HG02571 (cell line): ENCODE data around the gene LEF1.

Experiments used
- ATAC-seq: cut with Tn5 transposase; IDR thresholded peaks from one replicate; pipeline ENCODE4 v1.9.1; 2021; ENCODE audit warnings: mild to moderate bottlenecking, moderate library complexity; ENCODE audit not compliant: unreplicated experiment

Gene LEF1

GRCh38 chr4:108114503-108114902, 54.2 kb downstream of the LEF1 start:
- no peak for ATAC-seq

GRCh38 chr4:108113229-108113628, 55.5 kb downstream of the LEF1 start:
- ATAC-seq = no peak

DNA sequence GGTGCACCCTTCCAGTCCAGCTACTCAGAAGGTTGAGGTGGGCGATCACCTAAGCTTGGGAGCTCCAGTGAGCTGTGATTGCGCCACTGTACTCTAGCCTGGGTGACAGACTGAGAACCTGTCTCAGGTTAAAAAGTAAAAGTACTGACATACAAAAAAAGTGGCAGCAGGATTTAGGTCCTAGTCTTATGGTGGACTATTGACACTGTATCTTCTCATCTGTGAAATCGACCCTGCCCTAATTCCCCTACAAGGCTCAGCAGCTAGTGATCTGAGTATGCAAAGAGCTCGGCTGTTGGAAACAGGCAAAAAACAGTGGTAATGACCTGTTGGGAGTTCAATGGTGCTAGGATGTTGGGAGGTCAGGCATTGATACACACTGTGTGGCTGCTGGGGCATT, 57.0 kb downstream of the LEF1 start:
- no peak for ATAC-seq

DNA sequence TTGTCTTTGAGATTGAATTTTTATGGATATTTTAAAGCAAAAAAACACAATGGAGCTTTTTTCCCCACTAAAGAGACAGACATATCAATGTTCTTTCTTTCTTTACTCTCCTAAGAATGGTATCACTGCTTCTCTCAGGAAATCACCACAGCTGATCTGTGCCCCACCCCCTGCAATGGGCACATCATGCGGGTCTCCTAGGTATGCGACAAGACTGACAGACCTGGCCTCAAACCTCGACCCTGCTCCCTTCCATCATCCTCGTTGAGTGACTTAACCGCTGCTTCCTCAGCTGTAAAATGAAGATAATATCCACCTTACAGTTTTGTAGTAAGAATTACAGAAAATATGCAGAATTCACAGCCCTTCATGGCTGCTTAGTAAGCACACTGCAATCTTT, 58.3 kb downstream of the LEF1 start:
- ATAC-seq = no peak

- ATAC-seq = peak; percentile 70
Measured at GRCh38 chr4:108109997-108110416, 58.7 kb downstream of the LEF1 start.

GRCh38 chr4:108109111-108109510, 59.6 kb downstream of the LEF1 start:
- ATAC-seq = no peak

DNA sequence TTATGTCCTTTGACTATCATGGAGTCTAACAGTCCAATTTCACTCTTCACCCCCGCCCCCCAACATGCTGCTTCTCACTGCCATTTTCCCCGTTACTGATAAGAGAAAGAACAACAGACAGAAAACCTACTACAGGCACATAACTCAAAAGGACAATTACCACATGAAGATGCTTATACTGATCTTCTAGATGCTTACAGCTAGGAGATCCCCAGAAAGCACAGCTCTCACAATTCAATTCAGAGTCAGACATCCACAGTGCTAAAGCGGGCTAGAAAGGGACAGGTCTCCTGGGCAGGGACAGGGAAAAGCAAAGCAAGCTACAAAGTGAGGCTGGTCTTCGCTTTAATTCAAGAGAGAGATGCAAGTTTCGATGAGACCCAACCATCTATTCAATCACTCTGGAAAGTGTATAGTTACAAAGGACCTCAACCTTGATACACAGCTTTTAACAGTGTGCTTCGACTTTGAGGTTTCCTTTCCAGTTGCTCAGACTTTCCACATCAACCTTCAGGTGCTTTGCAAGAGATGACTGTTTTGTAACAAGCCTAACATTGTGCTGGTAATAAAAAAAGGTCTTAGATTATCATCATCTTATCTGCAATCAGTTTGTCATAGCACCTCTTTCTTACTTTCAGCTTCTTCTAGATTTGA, 60.9 kb downstream of the LEF1 start:
- no peak for ATAC-seq

- no peak for ATAC-seq
Measured at GRCh38 chr4:108107101-108107500, 61.6 kb downstream of the LEF1 start.

GRCh38 chr4:108106186-108106585, 62.5 kb downstream of the LEF1 start:
- ATAC-seq = no peak

DNA sequence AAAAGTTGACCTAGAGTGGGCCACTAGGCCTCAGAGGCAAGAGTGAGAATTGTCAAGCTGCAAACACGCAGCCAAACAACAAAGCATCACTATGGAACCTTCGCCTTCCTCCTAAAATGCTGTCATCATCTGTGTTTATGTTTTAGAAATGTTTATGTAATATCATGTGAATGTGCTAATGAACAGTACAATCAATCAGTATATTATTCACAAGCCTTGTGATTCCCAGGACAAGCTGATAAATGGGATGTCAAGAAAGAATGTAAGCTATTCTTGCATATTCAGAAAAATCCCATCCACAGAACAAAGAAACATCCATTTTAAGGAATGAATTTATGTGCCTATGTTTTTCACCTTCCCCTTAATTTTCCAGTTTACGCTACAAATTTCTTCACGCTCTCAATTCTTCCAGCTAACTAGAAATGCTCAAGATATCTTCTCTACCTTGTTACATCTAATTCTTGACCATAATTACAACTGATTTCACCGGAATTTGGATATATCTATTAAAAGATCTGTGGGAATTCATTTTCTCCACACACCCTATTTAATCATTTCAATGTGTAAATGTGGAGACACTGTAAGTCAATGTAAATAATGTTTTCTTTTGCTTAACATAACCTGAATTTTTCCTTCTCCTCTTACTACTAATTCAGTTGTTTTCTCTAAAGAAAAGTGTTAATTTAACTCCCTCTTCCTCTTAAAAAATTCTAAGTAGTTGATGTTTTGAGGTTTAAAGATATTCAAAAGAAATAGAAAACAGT, 65.5 kb downstream of the LEF1 start:
- no peak for ATAC-seq

DNA sequence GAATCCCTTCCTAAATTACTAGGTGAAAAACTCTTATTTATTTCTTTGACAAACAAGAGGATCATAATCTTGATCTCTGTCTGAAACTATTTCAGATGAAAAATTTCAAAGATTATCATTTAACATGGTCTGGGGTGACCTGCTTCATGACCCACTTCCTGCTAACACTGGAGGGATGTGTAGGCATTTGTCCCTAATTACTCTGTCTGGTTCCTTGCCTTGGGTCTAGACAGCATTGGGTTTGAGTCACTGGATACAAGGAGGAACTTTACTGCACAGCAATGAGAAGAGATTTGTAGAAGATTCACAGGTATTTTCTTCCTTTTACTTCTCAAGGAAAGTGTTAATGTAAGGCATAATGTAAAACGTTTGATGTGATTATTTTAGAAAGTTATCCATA, 67.9 kb downstream of the LEF1 start:
- ATAC-seq = no peak

GRCh38 chr4:108099838-108100237, 68.9 kb downstream of the LEF1 start:
- no peak for ATAC-seq

GRCh38 chr4:108097990-108098553, 70.7 kb downstream of the LEF1 start:
- no peak for ATAC-seq

DNA sequence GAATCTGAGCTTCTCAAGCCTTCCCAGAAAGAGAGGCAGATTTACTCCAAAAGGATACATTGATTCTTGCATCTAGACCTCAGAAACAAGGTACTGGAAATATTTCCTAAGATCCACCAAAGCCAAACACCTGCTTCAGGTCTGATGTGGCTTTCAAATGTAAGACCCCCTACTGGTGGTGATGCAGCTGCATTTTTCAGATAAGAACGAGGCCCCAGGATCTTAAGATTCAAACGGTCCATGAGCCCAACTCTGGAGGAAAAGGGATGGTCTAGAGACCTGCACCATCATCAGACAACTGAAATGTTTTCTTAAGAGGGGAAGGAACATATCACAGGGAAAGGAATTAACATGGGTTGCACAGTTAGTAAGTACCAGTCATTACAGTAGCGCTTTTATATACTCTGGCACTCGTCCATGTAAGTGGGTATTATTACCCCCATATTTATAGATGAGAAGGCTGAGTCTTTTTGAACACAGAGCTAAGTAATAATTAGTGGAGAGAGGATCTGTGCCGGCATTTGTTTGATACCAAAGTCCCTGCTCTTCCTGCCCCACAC, 73.7 kb downstream of the LEF1 start:
- ATAC-seq = no peak

GRCh38 chr4:108094131-108094530, 74.6 kb downstream of the LEF1 start:
- ATAC-seq = no peak

DNA sequence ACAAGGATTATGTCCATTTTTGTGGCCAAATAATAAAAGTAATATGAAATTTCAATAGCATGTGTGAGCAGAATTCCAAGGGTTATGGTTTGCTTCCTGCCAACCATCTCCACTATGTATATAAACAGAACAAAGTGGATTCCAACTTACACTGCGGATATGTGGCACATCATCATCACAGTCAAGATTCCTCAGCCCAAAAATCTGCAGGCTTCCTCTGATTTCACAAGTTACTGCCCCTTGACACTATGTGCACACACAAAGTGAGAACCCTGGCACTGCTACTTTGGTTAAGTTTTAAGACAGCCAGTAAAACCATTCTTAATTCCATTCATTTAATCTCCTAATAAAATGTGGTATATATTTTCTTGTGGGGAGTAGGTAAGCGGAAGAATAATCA, 76.4 kb downstream of the LEF1 start:
- no peak for ATAC-seq

DNA sequence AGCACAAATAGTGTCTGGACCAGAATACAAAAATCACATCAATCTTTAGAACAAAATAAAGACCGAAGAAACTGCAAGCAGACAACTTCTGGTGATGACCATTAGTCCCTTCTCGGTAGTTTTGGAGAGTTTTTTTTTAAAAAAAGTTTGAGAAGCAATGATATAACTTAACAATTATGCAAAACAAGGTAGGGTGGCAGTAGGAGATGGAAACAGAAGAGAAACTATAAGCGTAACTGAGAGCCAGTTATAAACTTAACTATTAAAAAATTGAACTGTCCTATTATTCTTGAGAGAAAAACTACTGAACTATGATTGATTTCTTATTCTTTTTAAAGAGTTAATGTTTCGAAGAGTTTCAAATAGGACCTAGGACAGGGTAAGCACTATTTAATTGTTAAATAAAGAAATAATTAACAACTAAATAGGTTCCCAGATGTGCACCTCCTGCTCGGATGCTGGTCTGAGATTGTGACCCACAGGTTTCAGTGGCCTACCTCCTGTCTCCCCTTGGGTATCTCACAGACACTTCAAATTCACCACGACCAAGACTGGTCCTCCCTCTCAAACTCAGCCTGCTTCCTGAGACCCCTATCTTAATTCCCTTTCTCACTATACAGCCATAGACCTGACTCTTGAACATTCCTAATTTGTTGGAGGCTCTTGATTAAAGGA, 81.3 kb downstream of the LEF1 start:
- ATAC-seq = no peak

DNA sequence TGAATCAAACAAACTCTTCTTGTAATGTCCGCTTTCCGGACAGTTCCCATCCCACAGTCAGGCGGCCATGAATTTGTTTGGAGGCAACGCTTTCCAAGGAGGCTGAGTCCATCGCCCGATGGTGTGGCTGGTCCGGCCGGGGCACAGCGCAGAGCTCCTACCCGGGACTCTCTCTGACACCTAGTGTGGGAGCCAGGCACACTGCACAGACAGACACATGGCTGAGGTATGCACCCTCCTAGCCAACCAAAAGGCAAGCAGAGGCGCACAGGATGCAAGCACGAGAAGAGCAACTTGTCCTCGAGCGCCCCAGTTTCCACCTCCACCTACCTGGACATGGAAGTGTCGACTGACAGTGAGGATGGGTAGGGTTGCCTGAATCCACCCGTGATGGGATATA, 87.5 kb downstream of the LEF1 start:
- no peak for ATAC-seq

DNA sequence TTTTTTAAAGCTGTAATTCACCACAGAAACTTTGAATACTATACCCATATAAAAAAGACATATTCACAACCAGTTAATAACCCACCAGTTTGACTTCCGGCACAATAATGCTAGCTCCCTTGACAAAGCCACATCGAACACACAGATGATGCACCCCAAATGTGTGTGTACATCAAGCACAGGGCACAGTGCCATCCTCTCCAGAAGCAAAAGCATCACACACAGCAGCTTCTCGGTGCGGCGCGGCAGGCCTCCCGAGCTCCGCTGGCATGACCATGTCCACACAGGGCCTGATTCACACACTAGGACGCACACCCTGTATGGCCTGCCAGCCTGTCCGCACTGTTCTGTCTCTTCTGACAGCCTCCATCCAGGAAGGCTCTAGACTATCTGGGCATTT, 88.0 kb downstream of the LEF1 start:
- no peak for ATAC-seq

DNA sequence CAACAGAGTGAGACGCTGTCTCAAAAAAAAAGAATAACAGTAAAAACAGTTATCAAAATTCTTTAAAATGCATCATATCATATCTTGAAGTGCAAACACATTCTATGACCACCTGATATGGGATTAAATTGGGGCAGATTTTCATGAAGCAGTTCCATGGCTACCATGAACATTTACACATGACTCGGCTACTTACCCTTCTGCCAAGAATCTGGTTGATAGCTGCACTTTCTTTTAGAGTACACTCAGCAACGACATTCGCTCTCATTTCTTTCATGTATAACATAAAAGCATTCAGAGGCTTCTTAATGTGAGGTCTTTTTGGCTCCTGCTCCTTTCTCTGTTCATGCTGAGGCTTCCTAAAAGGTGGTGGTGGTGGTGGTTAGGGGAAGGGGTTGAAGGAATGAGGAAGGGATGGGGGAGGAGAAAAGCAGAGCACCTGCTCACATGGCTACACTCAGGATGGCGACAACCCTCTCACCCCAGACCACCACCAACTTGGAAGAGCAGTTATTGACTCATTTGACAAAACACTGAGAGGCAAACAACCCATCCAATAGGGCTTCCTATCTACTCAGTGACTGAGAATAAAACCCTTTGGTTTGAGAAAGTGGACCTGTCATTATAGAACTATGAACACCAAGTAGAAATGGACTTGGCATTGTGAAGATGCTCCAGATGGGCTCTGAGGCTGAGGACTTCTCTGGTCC, 90.6 kb downstream of the LEF1 start:
- no peak for ATAC-seq

DNA sequence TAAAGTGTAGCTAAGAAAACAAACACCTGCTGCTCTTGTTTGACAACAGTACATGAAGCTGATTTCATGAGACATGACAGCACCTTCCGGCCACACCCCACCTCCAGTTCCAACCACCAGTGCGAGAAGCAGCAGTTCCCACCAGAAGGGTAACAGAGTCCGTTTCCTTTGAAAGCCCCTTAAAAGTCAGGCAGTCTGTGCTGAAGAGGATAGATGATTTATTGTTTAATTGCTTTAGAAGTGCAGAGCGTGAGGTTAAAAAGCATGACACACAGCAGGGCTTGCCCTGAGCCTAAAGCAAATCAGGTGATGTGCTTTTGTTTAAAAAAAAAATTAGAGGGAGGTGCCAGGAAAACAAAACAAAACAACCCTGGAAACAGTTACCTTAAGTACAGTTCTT, 96.4 kb downstream of the LEF1 start:
- peak; percentile 66 for ATAC-seq
